GM21717 (cell line): ENCODE results near the gene POLR3H.
"Not testable (repeated sequence)": the region's sequence is repeated elsewhere in the genome, so short reads cannot be mapped to it uniquely, and the experiment has no call there.

Experiments
- ATAC-seq: cut with Tn5 transposase; IDR thresholded peaks from one replicate; pipeline ENCODE4 v1.9.1; 2021; ENCODE audit warnings: mild to moderate bottlenecking, moderate library complexity; ENCODE audit not compliant: unreplicated experiment

The POLR3H gene

DNA sequence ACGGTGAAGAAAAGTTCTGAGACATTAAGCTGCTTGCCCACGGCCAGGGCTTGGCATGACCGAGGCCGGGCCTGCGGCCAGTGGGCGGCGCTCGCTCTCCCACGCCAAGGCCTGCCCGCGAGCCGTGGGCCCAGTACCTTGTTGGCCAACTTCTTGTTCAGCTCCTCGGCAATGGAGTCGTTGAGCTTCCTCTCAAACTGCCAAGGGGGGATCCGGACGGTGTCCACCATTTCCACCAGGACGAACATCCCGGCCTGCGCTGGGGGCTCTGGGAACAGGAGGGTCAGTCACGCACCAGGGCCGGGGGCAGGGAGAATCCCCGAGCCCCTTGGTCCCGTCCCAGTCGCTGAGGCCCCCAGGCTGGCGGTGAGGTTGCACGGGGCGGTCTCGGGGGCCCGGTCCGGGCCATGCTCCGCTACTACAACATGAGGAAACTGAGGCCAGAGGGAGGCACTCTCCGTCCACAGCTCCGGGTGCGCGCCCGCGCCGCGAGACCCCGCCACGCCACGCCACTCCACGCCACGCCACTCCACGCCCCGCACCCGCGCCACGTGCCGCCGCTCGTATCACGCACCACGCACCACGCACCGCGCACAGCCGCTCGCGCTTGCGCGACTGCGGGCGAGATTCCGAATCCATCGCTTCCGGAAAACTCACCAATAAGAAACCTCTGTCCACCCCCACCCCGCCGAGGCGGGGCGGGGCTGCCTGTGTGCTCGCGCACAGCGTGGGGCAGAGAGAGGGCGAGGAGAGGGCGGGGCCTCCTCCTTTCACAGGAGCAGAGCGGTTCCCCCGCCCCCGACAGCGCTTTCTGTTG lies at the start of gene POLR3H:
POLR3H (minus strand) TSS at position 617 of the 817 bp plus-strand sequence; CDS start at position 248, 369 bp downstream.
- peak; percentile 67 for ATAC-seq

GRCh38 chr22:41593336-41593960 lies 49.2 kb upstream of the POLR3H start:
- not testable (repeated sequence) for ATAC-seq

- ATAC-seq: peak; percentile 84
These were observed 45.3 kb upstream of the POLR3H start, which contains the start of gene PMM1 for GRCh38 chr22:41589391-41590241. TSS of gene PMM1 (minus strand) at chr22:41589840. CDS start at chr22:41589805, 35 bp downstream.

DNA sequence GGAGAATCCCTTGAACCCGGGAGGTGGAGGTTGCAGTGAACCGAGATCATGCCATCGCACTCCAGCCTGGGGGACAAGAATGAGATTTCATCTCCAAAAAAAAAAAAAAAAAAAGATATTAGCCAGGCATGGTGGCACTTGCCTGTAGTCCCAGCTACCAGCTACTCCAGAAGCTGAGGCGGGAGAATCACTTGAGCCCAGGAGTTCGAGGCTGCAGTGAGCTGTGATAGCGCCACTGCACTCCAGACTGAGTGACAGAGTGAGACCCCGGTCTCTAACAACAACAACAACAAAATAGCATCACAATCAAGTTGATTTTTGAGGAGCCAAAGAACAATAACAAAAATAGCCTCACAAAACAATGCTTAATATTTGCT lies 43.1 kb upstream of the POLR3H start:
- no peak for ATAC-seq

DNA sequence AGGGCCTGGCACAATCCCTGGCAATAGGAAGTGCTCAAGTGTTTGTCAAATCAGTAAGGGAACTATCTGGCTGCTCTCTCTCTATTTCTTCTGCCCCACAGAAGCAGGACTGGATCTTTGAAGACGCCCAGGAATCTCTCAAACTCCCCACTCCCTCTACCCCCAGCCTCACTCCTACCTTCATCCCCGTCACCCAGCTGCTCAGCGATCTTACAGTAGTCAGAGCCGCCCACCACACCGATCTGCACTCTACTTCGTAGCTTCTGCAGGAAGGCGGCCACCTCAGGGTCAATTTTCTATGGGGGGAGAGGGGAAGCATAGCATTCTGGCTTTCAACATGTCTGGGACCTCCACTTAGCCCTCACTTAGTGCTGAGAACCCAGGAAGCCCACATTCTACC lies 41.6 kb upstream of the POLR3H start:
- ATAC-seq: no peak

DNA sequence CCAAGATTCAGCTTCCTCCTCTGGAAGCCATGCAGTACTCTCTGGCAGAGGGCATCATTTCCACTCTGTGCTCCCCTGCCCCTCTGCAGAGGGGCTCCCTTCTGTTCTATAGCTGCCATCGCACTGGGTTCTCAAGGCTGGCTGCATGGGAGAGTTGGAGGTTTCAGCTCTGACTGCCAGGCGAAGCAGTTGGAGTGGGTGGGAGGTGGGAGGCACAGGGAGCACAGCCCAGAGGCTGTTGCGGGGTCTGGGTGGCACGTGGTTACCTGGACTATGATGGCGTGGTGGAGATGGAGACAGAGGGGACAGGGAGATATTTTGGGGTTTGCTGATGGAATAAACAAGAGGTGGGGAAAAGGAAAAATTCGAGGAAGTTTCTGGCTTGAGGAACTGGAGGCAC lies 40.6 kb upstream of the POLR3H start:
- no peak for ATAC-seq

DNA sequence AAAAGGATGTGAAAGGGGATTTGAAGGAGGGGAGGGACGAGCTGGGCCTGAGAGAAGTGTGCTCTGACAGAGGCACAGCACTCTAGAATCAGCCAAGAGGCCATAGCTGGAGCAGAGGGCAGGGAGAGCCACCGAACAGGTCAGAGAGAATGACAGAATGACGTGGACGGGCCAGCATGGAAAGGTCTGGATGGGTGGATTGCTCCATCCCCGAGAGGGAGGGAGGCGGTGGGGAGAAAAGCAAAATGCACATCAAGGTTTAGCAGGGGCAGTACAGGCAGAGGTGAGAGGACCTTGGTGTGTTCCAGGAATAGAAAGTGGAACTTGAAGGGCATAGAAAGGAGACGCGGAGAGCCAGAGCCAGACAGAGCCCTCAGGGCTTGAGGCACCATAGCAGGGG lies 38.4 kb upstream of the POLR3H start:
- no peak for ATAC-seq

- no peak for ATAC-seq
These were observed 35.7 kb upstream of the POLR3H start for GRCh38 chr22:41579997-41580355.

GRCh38 chr22:41579297-41579996 lies 35.2 kb upstream of the POLR3H start:
- no peak for ATAC-seq

GRCh38 chr22:41578818-41579217 lies 34.5 kb upstream of the POLR3H start:
- no peak for ATAC-seq

DNA sequence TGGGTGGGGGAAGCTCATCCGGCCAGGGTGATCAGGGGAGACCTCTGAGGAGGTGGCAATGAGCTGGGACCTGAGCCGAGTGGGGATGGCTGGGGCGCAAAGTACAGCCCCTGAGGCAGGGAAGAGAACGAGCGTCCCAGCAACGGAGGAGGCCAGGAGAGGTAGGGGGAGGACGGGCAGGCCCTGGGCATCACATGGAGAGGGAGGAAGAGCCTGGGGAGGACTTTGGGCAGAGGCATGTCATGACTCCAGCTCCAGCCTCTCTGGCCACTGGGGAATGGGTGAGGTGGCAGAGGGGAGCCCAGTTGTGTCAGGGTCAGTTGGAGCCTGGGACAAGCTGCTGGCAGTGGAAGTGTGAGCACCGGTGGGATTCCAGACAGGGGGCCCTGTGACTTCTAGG lies 33.8 kb upstream of the POLR3H start:
- no peak for ATAC-seq

GRCh38 chr22:41576877-41577276 lies 32.6 kb upstream of the POLR3H start:
- no peak for ATAC-seq

GRCh38 chr22:41575533-41575932 lies 31.3 kb upstream of the POLR3H start:
- no peak for ATAC-seq

DNA sequence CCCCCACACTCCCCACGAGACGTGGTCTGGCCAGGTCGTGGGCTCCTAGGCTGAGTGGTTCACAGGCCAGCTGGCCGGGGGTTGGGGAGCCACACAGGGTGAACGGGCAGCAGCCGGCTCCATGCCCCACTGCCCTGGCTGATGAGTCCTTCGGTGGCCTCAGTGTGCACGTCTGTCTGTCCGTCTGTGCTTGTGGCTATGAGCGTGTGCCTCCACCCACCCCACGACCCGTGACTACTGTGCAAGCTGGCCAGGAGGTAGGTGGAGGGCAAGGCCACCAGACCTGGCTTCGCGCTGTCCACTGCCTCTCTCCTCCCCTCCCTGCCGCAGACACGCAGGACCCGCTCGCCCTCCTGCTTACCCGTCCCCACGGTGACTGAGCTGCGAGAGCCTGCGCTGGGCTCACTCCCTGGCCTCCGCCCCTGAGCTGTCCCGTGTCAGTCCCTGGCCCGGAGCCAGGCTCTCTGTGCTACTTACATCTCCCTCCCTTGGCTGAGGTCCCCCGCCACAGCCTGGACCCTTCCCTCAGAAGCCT lies 30.6 kb upstream of the POLR3H start:
- no peak for ATAC-seq

DNA sequence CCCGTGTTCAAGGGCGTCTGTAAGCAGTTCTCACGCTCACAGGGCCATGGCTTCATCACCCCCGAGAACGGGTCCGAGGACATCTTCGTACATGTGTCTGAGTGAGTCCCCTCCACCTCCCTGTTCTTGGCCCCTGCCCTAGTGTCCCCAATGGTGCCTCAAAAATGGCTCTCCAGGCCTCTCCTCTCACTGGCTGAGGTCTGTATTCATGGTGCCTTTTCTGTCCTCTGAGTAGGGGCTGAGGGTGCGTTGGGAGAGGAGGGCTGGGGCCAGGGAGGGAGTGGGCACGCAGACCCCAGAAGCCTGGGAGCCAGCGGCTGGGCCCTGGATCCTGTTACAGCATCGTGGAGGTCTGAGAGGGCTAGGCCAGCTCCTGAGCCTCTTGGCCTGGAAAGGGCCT lies 29.4 kb upstream of the POLR3H start:
- no peak for ATAC-seq

GRCh38 chr22:41572305-41572704 lies 28.0 kb upstream of the POLR3H start:
- not testable (repeated sequence) for ATAC-seq

- no peak for ATAC-seq
These were observed 27.5 kb upstream of the POLR3H start for GRCh38 chr22:41571786-41572185.

DNA sequence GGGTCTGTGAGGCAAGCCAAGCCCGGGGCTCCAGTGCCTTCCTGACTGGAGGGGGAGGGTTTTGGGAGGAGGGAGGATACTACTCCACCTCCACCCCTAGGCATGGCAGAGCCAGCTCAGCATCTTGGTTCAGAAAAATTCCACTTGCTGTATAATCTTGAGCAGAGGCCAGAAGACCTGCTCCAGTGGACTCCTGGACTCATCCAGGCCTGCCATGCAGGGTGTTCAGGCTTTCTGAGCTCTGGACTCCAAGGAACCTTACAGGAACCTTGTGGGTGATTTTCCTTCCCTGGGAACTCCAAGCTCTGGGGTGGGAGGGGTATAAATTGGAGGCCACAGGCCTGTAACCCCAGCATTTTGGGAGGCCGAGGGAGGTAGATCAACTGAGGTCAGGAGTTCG lies 26.0 kb upstream of the POLR3H start:
- ATAC-seq: no peak

GRCh38 chr22:41568811-41569210 lies 24.5 kb upstream of the POLR3H start:
- ATAC-seq: no peak

DNA sequence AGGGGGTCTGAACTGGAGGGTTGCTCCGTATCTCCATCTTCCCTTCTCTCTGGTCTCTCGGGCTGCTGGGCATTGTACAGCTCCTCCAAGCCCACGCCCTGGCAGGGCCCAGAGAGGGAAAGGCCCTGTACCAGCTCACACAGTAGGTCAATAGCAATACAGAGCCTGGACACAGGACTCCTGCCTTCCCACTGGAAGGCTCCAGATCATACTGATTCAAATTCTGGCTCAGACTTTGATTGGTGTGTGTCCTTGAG lies 23.2 kb upstream of the POLR3H start:
- no peak for ATAC-seq
